ENCODE results near the gene RTN4. TPM values are rescaled to one million over a fixed set of nuclear protein-coding genes. Genes with fewer than 3 reads are reported as not detected.
"Not testable (repeated sequence)": the region's sequence is repeated elsewhere in the genome, so short reads cannot be mapped to it uniquely, and the experiment has no call there.

Gene RTN4, protein sequence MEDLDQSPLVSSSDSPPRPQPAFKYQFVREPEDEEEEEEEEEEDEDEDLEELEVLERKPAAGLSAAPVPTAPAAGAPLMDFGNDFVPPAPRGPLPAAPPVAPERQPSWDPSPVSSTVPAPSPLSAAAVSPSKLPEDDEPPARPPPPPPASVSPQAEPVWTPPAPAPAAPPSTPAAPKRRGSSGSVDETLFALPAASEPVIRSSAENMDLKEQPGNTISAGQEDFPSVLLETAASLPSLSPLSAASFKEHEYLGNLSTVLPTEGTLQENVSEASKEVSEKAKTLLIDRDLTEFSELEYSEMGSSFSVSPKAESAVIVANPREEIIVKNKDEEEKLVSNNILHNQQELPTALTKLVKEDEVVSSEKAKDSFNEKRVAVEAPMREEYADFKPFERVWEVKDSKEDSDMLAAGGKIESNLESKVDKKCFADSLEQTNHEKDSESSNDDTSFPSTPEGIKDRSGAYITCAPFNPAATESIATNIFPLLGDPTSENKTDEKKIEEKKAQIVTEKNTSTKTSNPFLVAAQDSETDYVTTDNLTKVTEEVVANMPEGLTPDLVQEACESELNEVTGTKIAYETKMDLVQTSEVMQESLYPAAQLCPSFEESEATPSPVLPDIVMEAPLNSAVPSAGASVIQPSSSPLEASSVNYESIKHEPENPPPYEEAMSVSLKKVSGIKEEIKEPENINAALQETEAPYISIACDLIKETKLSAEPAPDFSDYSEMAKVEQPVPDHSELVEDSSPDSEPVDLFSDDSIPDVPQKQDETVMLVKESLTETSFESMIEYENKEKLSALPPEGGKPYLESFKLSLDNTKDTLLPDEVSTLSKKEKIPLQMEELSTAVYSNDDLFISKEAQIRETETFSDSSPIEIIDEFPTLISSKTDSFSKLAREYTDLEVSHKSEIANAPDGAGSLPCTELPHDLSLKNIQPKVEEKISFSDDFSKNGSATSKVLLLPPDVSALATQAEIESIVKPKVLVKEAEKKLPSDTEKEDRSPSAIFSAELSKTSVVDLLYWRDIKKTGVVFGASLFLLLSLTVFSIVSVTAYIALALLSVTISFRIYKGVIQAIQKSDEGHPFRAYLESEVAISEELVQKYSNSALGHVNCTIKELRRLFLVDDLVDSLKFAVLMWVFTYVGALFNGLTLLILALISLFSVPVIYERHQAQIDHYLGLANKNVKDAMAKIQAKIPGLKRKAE
- total RNA-seq = 273 and 321 TPM in 2 replicates

DNA sequence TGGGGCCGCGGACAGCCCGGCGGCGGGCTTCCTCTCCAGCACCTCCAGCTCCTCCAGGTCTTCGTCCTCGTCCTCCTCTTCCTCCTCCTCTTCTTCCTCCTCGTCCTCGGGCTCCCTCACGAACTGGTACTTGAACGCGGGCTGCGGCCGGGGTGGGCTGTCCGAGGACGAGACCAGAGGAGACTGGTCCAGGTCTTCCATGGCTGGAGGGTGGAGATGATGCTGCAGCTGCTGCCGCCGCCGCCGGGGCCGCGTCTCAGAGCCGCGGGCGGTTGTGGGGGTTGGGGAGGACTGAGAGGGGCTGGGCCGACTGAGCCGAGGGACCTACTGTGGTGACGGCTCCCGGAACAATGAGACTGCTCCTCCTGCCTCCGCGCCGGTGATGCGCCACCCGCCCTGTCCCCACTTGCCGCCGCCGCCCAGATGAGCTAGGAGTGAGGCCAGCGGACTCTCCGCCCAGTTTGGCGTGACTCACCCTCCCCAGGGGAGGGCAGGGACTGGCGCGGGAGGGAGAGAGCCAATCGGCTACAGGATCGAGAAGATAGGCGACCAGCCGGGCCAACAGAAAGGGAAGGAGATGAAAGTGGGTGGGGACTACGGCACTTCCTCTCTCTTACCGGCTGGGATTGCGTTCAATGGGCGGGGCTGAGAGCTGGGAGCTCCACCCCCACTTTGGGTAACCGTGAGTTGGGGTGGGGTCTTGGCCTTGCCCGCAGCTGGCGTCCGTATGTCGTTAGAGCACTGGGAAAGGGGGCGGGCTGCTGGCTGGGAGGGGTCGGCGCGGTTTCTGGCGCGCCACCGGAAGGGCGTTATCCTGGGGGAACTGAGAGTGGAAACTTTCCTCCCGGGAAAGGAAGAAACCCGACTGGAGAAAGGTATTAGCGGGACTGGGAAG lies at the start of gene RTN4:
TSS of gene RTN4 (minus strand) at position 352 of the 895 bp plus-strand sequence. CDS start at position 201, 151 bp downstream.
- peak; percentile 97 for DNase-seq (ENCODE audit: low read depth, low spot score)

DNA sequence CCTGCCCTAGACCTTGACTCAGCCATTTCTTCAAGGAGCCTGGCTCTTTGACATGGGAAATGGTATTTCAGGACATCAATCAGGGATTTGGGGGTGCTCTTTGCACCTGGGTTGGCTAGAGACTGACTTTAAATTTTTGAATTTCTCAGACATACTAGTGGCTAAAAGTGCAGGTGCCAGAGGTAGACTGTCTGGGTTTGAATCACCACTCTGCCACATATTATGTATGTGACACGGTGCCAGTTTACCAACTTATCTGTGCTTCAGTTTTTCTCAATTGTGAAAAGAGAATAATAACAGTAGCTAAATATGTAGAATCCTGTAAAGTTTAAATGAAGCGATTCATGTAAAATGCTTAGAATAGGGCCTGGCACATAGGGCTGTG lies 49.2 kb upstream of the RTN4 start:
- DNase-seq (ENCODE audit: low read depth, low spot score) = no peak

DNA sequence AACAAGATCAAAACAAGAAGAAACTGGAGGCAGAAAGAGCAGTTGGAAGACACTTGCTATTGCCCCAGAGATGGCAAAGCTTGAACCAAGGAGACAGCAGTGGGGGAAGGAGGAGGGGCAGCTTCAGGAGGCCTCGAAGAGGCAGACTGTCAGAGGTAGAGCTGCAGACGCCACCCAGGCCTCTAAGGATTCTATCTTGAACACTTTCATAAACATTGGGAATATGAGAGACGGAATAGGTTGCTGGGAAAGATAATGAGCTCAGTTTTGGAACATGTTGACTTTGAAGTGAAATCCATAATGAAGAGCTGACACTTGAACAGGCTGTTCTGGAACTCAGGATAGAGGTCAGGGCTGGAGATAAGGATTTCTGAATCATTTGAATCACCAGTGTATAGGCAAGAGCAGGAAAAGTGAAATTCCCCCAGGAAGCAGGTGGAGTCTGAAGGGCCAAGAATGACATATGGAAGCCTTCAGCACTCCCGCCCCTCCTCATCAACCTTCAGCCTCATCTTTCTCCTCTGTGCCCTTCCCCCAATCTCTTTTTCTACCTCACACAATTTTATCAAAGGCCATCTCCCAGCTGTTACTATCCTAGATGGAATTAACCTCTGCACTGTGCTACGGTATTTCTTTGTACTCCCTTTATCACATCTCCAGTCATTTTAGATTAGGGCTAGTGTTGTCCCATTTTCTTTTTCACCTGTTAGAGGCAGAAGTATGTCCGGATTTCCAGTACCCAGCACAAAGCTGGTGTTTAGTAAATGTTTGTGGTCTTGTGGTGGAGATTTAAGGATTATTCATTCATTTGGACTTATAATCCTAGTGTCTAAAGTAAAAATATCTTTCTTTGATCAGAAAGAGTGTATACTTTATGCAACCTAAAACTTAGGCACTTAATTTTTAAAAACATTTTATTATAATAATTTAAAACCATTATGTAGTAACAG lies 47.5 kb upstream of the RTN4 start:
- no peak for DNase-seq (ENCODE audit: low read depth, low spot score)

DNA sequence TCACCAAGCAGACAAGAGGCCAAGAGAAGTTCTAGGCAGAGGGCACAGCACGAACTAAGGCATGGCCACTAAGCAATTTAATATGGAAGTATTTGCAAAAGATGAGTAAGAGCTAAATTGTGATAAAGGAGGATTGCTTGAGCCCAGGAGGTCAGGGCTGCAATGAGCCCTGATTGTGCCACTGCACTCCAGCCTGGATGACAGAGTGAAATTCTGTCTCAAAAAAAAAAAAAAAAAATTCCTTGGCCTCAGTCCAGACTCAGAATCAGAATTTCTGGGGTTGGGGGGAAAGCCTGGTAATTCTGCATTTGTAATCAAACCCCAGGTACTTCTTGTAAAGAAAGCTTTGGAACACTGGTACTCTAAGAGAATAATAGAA lies 46.8 kb upstream of the RTN4 start:
- DNase-seq (ENCODE audit: low read depth, low spot score) = no peak

DNA sequence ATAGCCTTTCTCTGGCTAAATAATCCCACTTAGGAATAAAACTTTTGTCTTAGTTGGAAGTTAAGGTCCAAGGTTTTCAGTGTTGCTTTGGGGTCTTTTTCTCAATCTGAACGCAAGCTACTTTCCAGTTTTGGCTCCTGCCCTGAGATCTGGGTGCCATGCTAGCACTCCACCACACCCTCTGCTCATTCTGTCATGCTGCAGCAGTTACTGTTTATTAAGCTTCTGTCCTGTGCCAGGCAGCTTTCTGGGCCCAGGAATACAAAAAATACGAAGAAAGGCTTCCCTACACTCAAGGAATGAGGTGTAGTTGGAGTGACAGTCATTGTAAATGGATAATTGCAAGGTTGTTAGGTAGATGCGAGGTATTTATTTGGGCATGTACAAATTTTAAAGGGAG lies 46.3 kb upstream of the RTN4 start:
- no peak for DNase-seq (ENCODE audit: low read depth, low spot score)

DNA sequence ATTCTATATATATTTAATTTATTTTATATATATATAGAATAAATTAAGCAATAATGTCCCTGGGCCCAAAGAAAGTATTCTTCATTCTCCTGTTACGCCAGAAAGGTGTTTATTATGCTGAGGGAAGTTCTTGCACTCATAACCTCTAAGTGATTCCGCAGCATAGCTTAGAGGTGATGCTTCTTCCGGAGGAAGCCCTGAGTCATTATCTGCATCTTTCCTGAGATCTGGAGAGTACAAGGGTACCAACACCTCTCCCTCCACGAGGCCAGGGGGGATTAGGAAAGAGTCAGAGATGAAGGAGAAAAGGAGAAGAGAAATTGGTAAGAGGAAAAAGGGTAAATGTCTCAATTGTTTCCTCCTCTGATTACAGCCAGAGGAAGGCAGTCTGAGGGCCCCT lies 43.1 kb upstream of the RTN4 start:
- peak; percentile 62 for DNase-seq (ENCODE audit: low read depth, low spot score)

DNA sequence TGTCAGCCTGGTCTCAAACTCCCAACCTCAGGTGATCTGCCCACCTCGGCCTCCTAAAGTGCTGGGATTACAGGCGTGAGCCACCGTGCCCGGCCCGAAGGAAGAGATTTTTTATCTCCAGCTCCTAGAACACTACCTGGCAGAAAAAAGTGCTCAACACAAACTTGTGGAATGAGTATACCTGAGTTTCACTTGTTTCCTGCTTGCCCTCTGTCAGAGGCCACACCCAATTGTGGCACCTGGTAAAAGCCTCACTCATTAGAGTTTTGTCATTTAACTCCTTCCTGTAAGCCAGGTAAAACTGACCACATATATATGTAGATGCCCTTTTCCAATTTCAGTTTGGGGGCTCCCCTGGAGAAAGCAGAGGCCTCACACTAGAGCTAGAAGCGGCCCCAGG lies 42.2 kb upstream of the RTN4 start:
- DNase-seq (ENCODE audit: low read depth, low spot score) = no peak

DNA sequence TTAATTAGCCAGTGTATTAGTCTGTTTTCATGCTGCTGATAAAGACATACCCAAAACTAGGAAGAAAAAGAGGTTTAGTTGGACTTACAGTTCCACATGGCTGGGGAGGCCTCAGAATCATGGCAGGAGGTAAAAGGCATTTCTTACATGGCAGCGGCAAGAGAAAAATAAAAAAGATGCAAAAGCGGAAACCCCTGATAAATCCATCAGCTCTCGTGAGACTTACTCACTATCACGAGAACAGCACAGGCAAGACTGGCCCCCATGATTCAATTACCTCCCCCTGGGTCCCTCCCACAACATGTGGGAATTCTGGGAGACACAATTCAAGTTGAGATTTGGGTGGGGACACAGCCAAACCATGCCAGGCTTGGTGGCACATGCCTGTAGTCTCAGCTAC lies 41.4 kb upstream of the RTN4 start:
- DNase-seq (ENCODE audit: low read depth, low spot score) = not testable (repeated sequence)

DNA sequence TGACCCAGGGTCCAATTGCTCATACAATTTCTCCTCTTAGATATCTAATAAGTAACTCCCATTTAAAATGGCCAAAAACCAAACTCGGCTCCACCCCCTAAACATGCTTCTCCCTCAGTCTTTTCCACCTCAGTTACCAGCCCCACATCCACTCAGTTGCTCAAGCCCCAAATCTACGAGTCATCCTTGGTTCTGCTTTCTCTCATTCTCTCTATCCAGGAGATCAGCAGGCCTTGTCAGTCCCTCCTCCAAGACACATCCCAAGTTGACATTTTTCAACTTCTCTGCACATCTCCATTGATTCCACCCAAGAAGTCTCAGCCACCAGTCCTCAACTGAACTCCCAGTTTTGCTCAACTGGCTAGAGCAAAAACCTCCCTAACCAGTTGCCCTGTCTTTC lies 40.5 kb upstream of the RTN4 start:
- DNase-seq (ENCODE audit: low read depth, low spot score) = no peak

DNA sequence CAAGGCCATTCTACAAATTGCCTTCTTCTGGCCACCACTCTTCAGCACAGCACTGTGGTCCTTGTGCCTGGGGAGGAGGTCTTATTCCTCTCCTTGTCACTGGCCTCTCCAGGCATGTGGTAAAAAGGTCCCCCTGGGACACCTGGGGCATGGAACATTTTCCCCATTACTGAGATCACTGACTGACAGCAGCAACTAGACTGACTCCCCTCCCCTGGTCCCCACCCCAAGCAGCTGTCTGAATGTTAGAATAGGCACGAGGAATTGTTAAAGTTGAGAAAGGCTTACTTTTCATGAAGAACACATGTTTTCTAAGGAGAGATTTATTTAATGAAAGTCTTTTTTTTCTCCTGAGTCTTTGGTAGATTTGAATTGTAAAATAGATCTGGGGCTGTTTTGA lies 39.5 kb upstream of the RTN4 start:
- DNase-seq (ENCODE audit: low read depth, low spot score) = no peak

DNA sequence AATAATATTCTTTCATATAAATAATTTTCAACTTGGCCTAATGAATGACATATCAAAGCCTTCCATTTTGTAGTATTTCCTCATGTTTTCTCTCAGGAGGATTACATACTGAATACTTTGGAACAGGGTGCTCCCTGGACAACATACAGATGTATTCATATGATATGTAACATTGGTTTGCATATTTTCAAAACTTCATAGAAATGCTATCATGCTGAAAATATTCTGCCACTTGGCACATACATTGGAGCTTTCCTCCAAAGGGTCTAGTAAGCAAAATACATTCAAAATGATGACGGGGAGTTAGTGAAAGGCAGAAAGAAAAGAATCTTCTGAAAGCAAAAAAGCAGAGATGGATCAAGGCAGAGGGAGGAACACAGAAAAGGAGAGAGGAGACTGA lies 38.1 kb upstream of the RTN4 start:
- DNase-seq (ENCODE audit: low read depth, low spot score) = no peak

DNA sequence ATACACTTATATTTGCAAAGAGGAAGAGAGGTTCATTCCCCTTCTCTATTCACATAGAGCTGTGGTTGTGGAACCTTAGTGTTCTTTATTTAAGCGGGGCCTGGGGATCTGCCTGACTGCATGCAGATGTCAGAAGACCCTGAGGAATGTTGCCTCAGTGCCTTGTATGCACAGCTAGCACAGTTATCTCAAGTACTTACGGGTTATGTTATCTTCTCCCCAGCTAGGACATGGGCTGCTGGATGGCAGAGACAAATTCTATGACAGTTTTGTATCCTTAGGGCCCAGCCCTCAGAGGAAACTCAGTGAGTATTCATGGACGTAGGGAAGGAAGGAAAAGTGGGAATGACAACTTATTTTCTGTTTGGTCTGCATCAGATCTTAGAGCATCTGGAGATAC lies 37.7 kb upstream of the RTN4 start:
- DNase-seq (ENCODE audit: low read depth, low spot score) = no peak

DNA sequence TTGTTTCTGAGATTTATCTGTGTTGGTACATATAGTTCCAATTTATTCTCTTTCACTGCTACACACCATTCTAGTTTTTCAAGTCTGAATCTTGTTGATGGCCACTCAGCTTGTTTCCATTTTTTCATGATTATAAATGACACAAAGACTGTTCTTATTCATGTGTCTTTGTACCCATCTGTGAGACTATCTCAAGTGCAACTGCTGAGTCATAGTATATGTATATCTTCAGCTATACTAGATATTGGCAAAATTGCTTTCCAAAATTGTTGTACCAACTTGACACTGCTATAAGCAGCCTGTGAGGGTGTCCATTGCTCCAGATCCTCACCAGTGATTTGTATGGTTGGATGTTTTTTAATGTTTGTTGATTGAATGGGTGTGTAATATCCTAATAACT lies 37.2 kb upstream of the RTN4 start:
- no peak for DNase-seq (ENCODE audit: low read depth, low spot score)

DNA sequence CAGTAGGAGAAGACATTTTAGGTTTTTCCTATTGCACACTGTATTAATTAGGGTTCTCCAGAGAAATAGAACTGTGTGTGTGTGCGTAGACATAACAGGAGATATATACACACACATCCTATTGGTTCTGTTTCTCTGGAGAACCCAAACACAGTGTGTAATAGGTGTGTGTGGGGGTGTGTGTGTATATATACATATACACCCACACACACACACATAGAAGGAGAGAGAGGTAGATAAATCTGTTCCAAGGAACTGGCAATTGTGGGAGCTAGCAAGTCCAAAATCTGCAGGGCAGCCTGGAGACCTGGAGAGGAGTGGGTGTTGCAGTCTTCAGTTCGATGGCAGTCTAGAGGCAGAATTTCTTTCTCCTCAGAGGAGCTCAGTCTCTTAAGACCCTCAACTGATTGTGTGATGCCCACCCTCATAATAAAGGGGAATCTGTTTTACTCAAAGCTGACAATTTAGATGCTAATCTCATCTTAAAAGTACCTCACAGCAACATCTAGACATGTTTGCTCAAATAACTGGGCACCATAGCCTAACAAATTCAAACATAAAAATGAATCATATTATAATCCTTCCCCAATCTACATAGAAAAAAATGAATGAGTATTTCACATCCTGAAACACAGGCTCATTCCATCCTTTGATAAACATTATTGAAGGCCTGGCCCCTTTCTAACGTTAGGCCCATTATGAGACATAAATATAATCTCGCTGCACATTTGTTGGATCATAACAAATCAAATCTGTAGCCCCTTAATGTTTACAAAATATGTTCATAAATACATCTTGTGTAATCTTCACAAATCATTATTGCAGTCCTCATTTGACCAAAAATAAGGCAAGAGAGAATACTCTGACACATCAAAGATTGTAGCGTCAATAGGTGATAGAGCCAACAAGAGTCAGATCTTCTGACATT lies 35.1 kb upstream of the RTN4 start:
- no peak for DNase-seq (ENCODE audit: low read depth, low spot score)

DNA sequence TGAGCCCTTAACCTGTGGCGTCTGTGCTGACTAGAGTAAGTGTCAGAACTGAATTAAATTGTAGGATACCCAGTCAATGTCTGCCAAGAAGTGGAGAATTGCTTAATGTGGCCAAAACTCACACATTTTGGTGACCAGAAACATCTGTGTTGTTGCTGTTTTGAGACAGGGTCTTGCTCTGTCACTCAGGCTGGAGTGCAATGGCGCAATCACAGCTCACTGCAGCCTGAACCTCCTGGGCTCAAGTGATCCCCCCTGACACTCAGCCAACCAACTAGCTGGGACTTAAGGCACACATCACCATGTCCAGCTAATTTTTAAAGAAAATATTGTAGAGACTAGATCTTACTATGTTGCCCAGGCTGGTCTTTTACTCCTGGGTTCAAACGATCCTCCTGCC lies 34.4 kb upstream of the RTN4 start:
- DNase-seq (ENCODE audit: low read depth, low spot score) = no peak

DNA sequence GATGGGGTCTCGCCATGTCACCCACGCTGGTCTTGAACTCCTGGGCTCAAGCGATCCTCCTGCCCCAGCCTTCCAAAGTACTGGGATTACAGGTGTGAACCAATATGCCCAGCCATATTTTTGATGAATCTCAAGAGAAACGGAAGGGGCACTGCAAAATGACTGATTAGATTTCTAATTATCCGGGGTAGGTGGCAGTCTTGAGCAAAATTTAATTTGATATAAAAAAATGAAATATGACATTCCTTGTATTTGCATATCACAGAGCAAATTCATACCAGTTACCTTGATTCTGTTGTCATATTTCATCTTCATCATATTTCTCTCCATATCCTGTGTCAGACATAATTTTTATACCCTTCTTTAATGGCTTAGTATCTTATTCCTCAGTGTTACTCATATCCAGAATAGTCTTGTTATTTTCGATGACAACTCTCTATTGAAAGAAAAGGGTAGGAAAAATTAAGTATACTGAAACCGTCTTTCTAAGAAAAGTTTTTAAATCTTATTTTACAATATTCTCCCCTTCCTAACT lies 30.0 kb upstream of the RTN4 start:
- no peak for DNase-seq (ENCODE audit: low read depth, low spot score)

DNA sequence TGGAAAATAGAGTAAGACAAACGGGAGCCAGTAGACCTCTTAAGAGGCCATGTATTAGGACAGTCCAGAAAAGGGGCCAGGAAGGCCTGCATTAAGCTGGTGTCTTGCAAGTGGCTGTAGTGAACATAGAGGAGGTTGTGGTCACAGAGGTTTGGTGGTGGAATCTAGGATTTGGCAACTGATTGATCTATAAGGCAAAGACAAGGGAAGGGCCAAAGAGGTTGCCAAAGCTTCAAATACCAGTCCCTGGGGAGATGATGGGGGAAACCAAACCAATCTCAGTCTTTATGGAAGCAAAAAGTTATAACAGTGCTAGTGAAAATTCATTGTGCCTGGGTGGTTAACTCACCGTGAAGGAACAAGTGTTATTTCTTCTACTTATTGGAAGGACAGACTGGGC lies 28.7 kb upstream of the RTN4 start:
- DNase-seq (ENCODE audit: low read depth, low spot score) = no peak

DNA sequence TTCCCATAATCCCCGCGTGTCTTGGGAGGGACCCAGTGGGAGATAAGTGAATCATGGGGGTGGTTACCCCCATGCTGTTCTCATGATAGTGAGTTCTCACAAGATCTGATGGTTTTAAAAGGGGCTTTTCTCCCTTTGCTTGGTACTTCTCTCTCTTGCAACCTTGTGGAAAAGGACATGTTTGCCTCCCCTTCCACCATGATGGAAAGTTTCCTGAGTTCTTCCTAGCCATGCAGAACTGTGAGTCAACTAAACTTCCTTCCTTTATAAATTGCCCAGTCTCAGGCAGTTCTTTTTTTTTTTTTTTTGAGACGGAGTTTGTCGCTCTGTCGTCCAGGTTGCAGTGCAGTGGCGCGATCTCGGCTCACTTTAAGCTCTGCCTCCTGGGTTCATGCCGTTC lies 26.5 kb upstream of the RTN4 start:
- no peak for DNase-seq (ENCODE audit: low read depth, low spot score)

DNA sequence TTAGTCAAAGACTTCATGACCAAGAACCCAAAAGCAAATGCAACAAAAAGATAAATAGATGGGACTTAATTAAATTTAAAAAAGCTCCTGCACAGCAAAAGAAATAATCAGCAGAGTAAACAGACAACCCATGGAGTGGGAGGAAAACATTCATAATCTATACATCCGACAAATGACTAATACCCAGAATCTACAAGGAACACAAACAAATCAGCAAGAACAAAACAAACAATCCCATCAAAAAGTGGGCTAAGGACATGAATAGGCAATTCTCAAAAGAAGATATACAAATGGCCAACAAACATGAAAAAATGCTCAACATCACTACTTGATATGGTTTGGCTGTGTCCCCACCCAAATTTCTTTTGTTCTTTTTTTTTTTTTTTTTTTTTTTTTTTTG lies 25.8 kb upstream of the RTN4 start:
- not testable (repeated sequence) for DNase-seq (ENCODE audit: low read depth, low spot score)

Data from pulmonary artery endothelial cell (primary cell).